ENCODE data around the gene TMEM87B. TPM values are rescaled to one million over a fixed set of nuclear protein-coding genes. Genes with fewer than 3 reads are reported as not detected.

Gene TMEM87B
- total RNA-seq, 1 donor, result 40.2 TPM

DNA sequence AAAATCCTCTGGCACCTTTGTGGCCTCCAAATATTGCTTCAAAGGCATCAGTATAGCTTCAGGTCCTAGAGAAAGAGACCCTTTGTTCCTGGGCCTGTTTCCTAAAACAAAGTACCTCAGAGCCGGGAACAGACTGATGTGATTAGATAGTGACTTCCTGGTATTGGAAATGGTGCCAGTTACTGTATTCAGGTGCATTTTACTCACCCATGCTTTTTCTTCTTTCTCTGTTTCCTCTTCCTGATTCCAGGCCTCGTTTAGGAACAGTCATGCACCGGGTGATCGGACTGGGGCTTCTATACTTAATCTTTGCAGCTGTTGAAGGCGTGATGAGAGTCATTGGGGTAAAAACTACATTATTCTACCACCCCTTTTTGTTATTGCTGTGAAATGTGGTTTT is 34.3 kb downstream of the TMEM87B start:
- DNase-seq (ENCODE audit: low read depth), result no peak
- TF ChIP-seq, protein P1, sequence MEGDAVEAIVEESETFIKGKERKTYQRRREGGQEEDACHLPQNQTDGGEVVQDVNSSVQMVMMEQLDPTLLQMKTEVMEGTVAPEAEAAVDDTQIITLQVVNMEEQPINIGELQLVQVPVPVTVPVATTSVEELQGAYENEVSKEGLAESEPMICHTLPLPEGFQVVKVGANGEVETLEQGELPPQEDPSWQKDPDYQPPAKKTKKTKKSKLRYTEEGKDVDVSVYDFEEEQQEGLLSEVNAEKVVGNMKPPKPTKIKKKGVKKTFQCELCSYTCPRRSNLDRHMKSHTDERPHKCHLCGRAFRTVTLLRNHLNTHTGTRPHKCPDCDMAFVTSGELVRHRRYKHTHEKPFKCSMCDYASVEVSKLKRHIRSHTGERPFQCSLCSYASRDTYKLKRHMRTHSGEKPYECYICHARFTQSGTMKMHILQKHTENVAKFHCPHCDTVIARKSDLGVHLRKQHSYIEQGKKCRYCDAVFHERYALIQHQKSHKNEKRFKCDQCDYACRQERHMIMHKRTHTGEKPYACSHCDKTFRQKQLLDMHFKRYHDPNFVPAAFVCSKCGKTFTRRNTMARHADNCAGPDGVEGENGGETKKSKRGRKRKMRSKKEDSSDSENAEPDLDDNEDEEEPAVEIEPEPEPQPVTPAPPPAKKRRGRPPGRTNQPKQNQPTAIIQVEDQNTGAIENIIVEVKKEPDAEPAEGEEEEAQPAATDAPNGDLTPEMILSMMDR (IDR thresholded peaks at IDR 0.05; ENCODE audit: insufficient read depth, low read length), result no peak
- no peak overlapping the region for H3K4me3 ChIP-seq (ENCODE audit: low read depth, low read length)

DNA sequence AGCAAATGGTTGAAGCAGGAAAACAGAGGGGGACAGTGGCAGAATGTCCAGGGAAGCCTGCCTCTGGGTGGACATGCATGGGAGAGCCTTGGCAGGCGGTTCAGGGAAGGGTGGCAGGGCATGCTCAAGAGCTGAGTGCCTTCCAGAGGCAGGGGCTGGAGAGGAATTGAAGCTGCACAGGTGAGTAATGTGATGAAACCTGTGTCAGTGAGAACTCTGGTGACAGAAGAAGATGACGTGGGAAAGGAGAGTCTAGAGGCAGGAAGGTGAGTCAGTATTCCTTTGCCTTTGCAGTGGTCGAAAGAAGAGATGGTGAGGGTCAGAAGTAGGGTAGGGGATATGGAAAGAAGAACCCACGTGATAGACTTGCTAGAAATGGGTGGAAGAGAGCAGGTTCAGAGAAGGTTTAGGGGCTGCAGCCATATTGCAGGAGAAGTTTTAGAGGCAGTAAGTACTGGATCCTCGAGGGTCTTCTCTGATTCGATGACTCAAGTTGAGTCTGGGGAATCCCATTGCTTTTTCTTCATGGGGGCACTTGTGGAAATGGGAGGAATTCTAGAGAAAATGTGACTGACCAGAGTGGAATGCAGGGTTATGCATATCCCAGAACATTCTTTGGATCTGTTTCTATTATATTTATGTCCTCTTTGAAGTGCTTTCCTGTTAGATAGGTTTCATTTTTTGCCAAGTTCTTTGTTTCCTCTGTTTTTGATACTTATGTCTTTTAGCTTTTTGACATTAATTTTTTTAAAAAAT is 37.4 kb downstream of the TMEM87B start:
- peak; percentile 82 for DNase-seq (ENCODE audit: low read depth)
- H3K4me3 ChIP-seq (ENCODE audit: low read depth, low read length), result no peak overlapping the region
- TF ChIP-seq, protein P1 (IDR thresholded peaks at IDR 0.05; ENCODE audit: insufficient read depth, low read length), result no peak

DNA sequence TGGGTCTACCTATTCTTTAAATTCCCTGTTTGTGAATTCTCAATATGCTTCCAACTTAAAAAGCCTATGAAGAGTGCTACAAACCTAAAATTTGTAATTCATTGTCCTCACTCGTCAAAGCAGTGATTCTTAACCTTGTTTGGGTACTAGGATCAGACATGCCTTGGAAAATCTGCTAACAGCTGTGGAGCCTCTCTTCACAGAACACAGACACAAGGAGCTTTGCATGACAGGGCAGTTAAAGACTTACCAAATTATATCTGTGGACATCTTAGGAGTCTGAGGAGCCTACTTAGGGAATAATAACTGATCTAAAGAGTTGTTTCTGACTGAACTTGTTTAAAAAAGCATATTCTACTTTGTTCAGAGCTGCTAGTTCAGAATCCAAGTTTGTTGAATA is 38.1 kb downstream of the TMEM87B start:
- TF ChIP-seq, protein P1 (IDR thresholded peaks at IDR 0.05; ENCODE audit: insufficient read depth, low read length), result no peak
- no peak overlapping the region for H3K4me3 ChIP-seq (ENCODE audit: low read depth, low read length)
- peak; percentile 20 for DNase-seq (ENCODE audit: low read depth)

DNA sequence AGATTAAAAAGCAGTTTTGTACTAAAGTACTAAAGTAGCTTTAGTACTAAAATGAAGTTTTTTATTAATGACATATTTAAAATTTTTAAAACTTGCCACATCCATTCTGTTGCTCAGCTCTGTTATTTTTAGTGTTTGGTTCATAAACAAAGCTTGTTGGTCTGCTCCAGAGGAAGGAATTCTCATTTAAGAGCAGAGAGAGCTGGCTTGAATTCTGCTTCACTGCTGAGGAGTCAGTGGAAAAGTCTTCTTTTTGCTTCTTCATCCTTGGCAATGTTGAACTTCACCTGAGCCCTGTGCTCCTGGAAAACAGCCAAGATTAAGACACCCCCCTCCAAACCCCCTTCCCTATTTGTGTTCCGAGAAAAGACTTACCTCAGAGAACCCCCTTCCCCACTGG is 40.6 kb downstream of the TMEM87B start:
- TF ChIP-seq, protein P1 (IDR thresholded peaks at IDR 0.05; ENCODE audit: insufficient read depth, low read length), result no peak
- no peak overlapping the region for H3K4me3 ChIP-seq (ENCODE audit: low read depth, low read length)
- DNase-seq (ENCODE audit: low read depth), result no peak

DNA sequence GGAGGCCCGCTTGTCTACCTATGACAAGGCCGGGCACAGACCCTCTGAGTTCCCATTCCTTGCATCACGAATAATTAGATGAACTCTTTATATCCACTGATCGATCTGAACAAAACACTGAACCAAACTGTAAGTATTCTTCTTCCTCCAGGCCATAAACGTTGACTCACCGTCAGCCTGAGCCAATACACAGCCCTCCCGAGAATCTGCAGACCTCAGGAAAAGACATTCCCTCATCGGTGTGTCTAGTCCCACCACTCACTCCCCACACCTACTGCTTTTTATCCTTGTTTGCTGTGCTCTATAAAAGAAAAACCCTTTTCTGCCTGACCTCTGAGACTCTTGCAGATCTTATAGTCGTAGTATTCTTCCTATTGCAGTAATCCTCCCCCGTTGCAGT is 41.0 kb downstream of the TMEM87B start:
- TF ChIP-seq, protein P1 (IDR thresholded peaks at IDR 0.05; ENCODE audit: insufficient read depth, low read length), result no peak
- H3K4me3 ChIP-seq (ENCODE audit: low read depth, low read length), result no peak overlapping the region
- no peak for DNase-seq (ENCODE audit: low read depth)

DNA sequence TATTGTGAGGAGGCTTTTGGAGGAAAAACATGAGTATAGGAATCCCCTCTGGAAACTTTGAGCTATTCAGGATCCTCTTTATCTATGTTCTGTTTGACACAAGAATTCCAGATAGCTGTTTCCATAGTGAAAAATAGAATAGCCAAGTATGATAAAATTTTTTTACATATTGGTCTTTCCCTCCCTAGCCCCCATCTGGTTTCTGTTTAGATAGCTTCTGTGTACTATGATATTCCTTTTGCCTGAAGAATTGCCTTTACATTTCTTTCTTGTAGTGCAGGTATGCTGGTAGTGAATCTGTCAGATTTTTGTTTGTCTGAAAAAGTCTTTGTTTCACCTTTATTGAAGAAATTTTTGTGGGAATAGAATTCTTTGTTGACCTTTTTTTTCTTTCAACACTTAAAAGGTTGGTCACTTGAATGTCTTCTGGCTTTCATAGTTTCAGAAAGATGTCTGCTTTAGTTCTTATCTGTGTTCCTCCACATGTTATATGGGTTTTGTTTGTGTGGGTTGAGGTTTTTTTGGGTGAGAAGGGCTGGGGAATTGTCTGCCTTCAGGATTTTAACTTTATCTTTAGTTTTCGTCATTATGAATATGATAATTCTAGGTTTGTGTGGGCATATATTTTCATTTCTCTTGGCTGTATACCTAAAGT is 53.2 kb downstream of the TMEM87B start:
- H3K4me3 ChIP-seq (ENCODE audit: low read depth, low read length), result no peak overlapping the region
- TF ChIP-seq, protein P1 (IDR thresholded peaks at IDR 0.05; ENCODE audit: insufficient read depth, low read length), result no peak
- DNase-seq (ENCODE audit: low read depth), result peak; percentile 18
